Measurements from ENCODE around the gene ZNF778. TPM values are rescaled to one million over a fixed set of nuclear protein-coding genes. Genes with fewer than 3 reads are reported as not detected.
"Not testable (repeated sequence)": the region's sequence is repeated elsewhere in the genome, so short reads cannot be mapped to it uniquely, and the experiment has no call there.

ZNF778 gene
- total RNA-seq, 1 donor, result 34.2 TPM

DNA sequence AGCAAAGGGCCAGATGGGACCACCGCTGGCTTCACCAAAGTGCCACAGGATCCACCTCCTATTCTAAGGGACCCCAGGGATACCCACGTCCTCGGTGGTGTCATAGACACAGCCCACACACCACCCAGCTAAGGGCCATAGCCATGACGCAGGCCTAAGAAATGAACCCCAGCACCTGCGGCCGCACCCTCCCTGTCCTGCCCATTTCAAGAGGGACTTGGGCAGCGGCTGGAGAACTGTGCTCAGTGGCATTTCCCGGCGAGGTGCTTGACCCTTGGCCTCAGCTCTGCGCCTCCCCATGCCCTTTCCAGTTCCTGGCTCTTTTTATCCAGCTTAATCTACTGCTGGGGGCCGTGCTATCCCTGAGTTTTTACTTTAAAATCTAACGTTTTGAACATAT is 27.3 kb downstream of the ZNF778 start:
- no peak overlapping the region for H3K4me3 ChIP-seq (ENCODE audit: low read length)
- no peaks in the 10 kb centered on the region for H3K27me3 ChIP-seq (ENCODE audit: insufficient read depth, low read length)
- H3K9me3 ChIP-seq (ENCODE audit: low read depth, low read length), result no peaks in the 10 kb centered on the region
- H3K4me1 ChIP-seq (ENCODE audit: insufficient read depth, low read length), result peaks cover 24% of the 10 kb centered on the region

- Histone ChIP-seq H3K9me3 (ENCODE audit: low read depth, low read length) (no peaks in the 10 kb centered on the region), H3K27me3 (ENCODE audit: insufficient read depth, low read length) (no peaks in the 10 kb centered on the region), H3K4me1 (ENCODE audit: insufficient read depth, low read length) (peaks cover 13% of the 10 kb centered on the region), H3K4me3 (ENCODE audit: low read length) (no peak overlapping the region)
These were observed 28.9 kb downstream of the ZNF778 start for GRCh38 chr16:89246383-89246902.

GRCh38 chr16:89246903-89247733 is 29.6 kb downstream of the ZNF778 start:
- Histone ChIP-seq H3K4me3 (ENCODE audit: low read length) (peak overlapping the region; percentile 33), H3K9me3 (ENCODE audit: low read depth, low read length) (no peaks in the 10 kb centered on the region), H3K27me3 (ENCODE audit: insufficient read depth, low read length) (no peaks in the 10 kb centered on the region), H3K4me1 (ENCODE audit: insufficient read depth, low read length) (peaks cover 8% of the 10 kb centered on the region)

- H3K9me3 ChIP-seq (ENCODE audit: low read depth, low read length); H3K4me1 ChIP-seq (ENCODE audit: insufficient read depth, low read length); H3K27me3 ChIP-seq (ENCODE audit: insufficient read depth, low read length): not testable (repeated sequence)
- H3K4me3 ChIP-seq (ENCODE audit: low read length), result peak overlapping the region; percentile 33
These were observed 30.2 kb downstream of the ZNF778 start for GRCh38 chr16:89247734-89248075.

- Histone ChIP-seq H3K4me1 (ENCODE audit: insufficient read depth, low read length) (peaks cover 8% of the 10 kb centered on the region), H3K9me3 (ENCODE audit: low read depth, low read length) (no peaks in the 10 kb centered on the region), H3K27me3 (ENCODE audit: insufficient read depth, low read length) (no peaks in the 10 kb centered on the region), H3K4me3 (ENCODE audit: low read length) (no peak overlapping the region)
These were observed 30.9 kb downstream of the ZNF778 start for GRCh38 chr16:89248196-89248982.

DNA sequence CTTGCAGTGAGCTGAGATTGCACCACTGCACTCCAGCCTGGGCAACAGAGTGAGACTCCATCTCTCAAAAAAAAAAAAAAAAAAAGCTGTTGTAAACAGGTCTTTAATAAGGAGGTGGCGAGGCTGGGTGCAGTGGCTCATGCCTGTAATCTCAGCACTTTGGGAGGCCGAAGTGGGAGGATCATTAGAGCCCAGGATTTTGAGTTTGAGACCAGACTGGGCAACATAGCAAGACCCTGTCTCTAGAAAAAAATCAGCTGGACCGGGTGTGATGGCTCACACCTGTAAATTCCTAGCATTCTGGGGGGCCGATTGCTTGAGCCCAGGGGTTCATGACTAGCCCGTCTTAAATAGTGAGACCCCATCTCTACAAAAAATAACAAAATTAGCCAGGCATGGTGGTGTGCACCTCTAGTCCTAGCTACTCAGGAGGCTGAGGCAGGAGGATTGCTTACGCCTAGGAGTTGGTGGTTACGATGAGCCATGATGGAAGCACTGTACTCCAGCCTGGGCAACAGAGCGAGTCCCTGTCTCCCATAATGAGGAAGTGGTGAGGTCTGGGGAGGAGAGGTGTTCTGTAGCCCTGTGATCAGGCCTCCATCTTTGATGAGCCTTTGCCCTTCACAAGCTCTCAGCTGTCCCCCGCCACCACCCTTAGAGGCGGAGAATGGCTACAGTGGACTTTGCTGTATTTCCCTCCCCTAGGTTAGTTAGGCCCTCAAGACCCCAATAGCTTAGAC is 36.2 kb downstream of the ZNF778 start:
- Histone ChIP-seq H3K27me3 (ENCODE audit: insufficient read depth, low read length) (peaks cover 19% of the 10 kb centered on the region), H3K4me3 (ENCODE audit: low read length) (no peak overlapping the region), H3K4me1 (ENCODE audit: insufficient read depth, low read length) (peaks cover 19% of the 10 kb centered on the region), H3K9me3 (ENCODE audit: low read depth, low read length) (no peaks in the 10 kb centered on the region)

GRCh38 chr16:89256651-89257254 is 39.2 kb downstream of the ZNF778 start:
- H3K9me3 ChIP-seq (ENCODE audit: low read depth, low read length), result no peaks in the 10 kb centered on the region
- no peak overlapping the region for H3K4me3 ChIP-seq (ENCODE audit: low read length)
- peaks cover 19% of the 10 kb centered on the region for H3K27me3 ChIP-seq (ENCODE audit: insufficient read depth, low read length)
- H3K4me1 ChIP-seq (ENCODE audit: insufficient read depth, low read length), result peaks cover 19% of the 10 kb centered on the region

- H3K4me3 ChIP-seq (ENCODE audit: low read length), result no peak overlapping the region
These were observed 39.8 kb downstream of the ZNF778 start for GRCh38 chr16:89257281-89257731.

GRCh38 chr16:89257757-89258465 is 40.4 kb downstream of the ZNF778 start:
- no peak overlapping the region for H3K4me3 ChIP-seq (ENCODE audit: low read length)
- H3K4me1 ChIP-seq (ENCODE audit: insufficient read depth, low read length), result peaks cover 19% of the 10 kb centered on the region
- H3K27me3 ChIP-seq (ENCODE audit: insufficient read depth, low read length), result peaks cover 19% of the 10 kb centered on the region
- no peaks in the 10 kb centered on the region for H3K9me3 ChIP-seq (ENCODE audit: low read depth, low read length)

More at GRCh38 chr16:89257281-89257731, 39.8 kb downstream of the ZNF778 start:
- Histone ChIP-seq H3K4me1 (ENCODE audit: insufficient read depth, low read length) (peaks cover 19% of the 10 kb centered on the region), H3K27me3 (ENCODE audit: insufficient read depth, low read length) (peaks cover 19% of the 10 kb centered on the region), H3K9me3 (ENCODE audit: low read depth, low read length) (no peaks in the 10 kb centered on the region)

DNA sequence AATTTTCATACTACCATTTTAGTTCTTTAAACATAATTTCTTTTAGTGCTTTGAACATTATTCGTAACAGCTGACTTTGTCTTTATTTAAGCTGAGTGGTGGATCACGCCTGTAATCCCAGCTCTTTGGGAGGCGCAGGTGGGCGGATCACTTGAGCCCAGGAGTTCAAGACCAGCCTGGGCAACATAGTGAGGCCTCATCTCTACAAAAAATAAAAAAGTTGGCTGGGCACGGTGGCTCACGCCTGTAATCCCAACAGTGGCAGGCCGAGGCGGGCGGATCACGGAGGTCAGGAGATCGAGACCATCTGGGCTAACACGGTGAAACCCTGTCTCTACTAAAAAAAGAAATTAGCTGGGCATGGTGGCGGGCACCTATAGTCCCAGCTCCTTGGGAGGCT is 42.4 kb downstream of the ZNF778 start:
- Histone ChIP-seq H3K4me1 (ENCODE audit: insufficient read depth, low read length) (peaks cover 19% of the 10 kb centered on the region), H3K27me3 (ENCODE audit: insufficient read depth, low read length) (peaks cover 19% of the 10 kb centered on the region)
- not testable (repeated sequence) for H3K4me3 ChIP-seq (ENCODE audit: low read length); H3K9me3 ChIP-seq (ENCODE audit: low read depth, low read length)

DNA sequence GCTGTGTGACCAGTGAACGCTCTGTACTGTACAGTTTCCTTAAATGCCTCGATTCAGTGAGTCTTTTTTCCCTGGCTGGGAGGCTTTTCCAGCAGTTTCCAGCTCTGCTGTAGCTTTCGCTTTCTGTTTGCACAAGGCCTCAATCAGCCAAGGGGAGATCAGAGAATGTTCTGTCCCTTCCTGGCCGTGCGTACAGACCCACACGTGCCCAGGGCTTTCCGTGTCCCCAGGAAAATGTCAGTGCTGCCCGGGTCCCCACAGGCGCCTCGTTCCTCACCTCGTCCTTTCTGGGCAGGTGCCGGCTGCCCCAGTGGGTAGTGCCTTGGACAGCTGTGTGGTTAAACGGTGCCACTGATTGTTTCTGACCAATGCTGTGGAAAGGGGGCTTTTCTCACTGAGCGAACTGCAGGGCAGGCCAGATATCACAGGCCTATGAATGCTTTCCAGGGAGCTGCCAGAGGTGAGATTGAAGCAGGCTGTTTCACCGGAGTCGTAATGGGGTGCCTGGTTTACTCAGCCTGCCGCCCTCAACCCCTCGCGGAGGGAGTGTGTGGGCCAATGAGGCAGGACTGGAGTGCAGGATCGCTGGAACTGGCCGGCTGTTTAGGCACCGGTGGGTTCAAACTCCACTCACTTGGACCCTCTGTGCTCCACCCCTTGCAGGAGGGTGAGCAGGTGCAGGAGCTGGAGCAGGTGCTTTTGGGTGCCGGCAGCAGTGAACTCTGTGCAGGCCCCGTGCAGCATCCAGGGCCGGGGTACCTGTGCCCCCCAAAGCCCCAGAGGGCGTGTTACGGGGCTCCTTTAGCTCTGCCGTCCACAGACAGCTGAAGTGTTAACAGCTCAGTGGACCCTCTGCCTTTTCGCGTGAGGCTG is 44.4 kb downstream of the ZNF778 start:
- peaks cover 8% of the 10 kb centered on the region for H3K4me1 ChIP-seq (ENCODE audit: insufficient read depth, low read length)
- peaks cover 14% of the 10 kb centered on the region for H3K27me3 ChIP-seq (ENCODE audit: insufficient read depth, low read length)

GRCh38 chr16:89264800-89265550 is 47.5 kb downstream of the ZNF778 start:
- H3K4me3 ChIP-seq (ENCODE audit: low read length), result no peak overlapping the region
- no peaks in the 10 kb centered on the region for H3K4me1 ChIP-seq (ENCODE audit: insufficient read depth, low read length)
- H3K27me3 ChIP-seq (ENCODE audit: insufficient read depth, low read length), result no peaks in the 10 kb centered on the region
- no peaks in the 10 kb centered on the region for H3K9me3 ChIP-seq (ENCODE audit: low read depth, low read length)

More for the DNA sequence above, 44.4 kb downstream of the ZNF778 start:
- H3K9me3 ChIP-seq (ENCODE audit: low read depth, low read length), result no peaks in the 10 kb centered on the region
- no peak overlapping the region for H3K4me3 ChIP-seq (ENCODE audit: low read length)

- H3K4me1 ChIP-seq (ENCODE audit: insufficient read depth, low read length), result no peaks in the 10 kb centered on the region
- H3K4me3 ChIP-seq (ENCODE audit: low read length), result no peak overlapping the region
- H3K27me3 ChIP-seq (ENCODE audit: insufficient read depth, low read length), result no peaks in the 10 kb centered on the region
- H3K9me3 ChIP-seq (ENCODE audit: low read depth, low read length), result no peaks in the 10 kb centered on the region
These were observed 48.1 kb downstream of the ZNF778 start for GRCh38 chr16:89265647-89266046.
